ENCODE results near the gene NRXN3.
"Not testable (repeated sequence)": the region's sequence is repeated elsewhere in the genome, so short reads cannot be mapped to it uniquely, and the experiment has no call there.

The NRXN3 gene

DNA sequence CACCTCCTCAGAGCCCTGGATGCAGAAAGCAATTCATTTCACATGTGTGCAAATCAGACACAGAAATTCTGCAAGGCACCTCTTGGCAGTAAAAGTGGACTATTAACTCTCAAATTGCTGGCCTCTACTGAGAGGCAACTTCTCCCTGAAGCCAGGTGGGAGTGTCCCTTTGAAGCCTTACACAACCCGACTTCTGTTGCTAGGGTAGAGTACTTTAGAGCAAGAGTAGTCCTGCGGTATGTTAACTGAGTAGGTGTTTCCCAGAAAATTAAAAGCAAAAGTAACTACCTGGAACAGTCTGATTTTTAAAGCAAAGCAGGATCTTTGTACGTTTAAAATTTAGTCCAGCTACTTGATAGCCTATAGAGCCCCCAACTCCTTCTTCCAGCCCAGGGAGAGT lies 1557.7 kb downstream of the NRXN3 start:
- no peak for DNase-seq (ENCODE audit: low read depth in 2 of 2)

DNA sequence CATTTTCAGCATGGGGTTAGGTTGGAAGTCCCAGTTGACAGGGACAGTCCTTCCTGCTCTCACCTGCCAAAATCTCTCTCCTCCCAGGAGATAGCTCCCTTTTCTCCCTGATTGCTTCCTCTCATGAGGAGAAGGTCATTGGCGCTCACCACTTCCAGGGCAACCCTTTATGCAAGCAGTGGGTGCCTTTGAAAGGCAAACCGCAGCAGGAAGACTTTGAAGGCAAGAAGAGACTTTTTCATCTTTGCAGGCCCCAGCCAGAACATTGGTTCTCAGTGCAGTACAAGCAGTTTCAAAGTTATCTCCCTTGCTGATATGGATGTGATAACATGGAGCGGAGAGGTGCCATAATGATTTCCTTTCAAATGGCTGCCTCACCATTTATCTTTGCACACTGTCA lies 1558.2 kb downstream of the NRXN3 start:
- DNase-seq (ENCODE audit: low read depth in 2 of 2): no peak

DNA sequence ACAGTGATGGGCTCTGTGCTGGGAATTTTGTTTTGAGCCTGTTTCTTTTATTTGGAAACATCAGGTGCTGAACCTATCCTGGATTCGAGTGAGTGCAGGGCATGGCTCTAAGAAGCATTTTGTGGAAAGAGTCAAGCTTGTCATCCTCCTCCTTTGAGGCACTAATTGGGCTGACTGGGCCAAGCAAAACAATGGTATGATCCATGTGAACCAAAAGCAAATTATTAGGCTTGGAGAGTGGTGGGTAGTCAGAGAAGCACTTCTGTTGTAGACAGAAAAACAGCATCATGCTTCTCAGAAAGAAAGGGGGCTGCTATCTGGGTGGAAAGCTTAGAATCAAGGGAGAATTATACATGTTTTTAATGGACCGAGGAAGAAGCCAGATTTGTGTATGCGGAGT lies 1559.6 kb downstream of the NRXN3 start:
- DNase-seq (ENCODE audit: low read depth in 2 of 2): no peak

DNA sequence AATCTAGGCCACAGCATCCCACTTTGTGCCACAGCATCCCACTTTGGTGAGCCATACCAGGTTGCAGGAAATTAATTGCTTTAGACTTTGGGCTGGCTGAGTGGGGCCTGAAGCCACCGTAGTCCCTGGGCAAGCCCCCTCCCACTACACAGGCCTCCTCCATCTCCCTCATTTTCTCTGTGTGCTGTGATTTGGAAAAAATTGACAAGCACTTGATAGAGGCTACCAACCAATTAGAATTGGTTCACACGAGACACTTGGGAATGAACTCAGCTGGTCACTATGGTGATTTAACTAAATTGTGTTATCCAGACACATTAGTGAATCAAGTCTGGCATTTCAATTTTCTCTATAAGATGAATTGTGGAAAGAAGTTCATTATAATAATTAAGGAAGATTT lies 1560.0 kb downstream of the NRXN3 start:
- DNase-seq (ENCODE audit: low read depth in 2 of 2): no peak

DNA sequence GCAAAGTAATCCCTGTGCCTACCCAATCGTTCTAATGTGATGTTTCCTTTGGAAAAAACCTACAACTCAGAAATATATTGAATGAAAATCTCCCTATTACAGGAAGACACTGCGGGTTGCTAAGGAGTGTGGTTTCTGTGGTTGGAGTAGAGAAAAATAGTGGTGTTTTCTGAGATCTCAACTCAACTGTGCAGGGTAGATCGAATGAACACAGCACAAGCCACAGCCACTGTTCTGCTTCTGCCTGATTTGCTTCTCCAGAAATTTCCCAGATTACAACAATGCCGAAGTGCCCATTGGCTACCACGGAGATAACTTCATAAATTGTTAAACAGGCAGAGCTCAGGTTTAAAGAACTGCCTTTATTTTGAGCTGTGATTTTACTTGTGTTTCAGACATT lies 1560.8 kb downstream of the NRXN3 start:
- no peak for DNase-seq (ENCODE audit: low read depth in 2 of 2)

DNA sequence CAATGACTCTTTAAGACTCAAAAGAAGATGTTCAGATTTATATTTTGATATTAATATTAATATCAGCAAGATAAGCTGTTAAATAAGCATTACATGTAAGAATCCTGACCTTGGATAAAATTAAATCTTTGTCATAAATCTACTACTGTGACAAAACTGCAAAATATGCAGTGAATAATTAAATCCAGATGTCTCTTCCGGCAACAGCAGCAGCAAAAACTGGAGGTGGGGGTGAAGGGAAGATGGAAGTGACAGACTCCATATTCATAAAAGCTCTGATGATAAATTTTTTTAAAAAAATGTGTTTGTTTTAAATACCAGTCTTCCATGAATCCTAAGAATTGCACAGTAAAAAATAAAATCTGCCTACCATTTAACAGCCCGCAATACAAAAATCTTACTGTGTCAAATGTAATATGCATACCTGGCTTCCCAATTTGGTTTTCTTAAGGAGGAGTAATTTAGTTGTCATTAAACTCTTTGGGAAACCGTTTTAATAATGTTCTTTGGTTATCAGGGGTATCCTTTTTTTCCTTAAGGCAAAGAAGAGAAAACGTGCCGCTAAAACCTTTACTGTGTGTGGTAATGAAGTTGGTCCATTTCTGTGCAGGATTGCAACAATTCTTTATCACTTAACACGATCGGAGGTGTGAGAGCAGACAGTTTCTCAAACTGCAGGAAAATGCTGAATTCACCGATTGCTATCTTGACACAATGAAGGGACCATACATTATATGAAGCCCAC lies 1562.9 kb downstream of the NRXN3 start:
- no peak for DNase-seq (ENCODE audit: low read depth in 2 of 2)

DNA sequence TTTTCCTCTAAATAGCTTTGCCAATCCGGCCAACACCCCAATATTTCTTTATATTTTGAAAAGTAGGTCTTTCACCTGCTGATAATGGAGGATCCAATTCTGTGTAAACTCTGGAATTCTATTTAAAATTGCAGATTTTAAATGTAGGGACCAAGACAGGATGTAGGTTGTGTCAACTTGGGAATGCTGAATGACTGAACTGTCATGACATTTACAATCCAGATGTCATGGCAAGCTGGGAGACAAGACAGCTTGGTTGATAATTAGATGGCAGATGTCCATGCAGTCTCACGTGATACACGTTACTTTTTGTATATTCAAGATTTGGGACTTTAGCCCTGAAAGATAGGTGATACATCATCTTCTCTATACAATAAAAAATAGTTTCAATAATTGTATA lies 1564.0 kb downstream of the NRXN3 start:
- no peak for DNase-seq (ENCODE audit: low read depth in 2 of 2)

DNA sequence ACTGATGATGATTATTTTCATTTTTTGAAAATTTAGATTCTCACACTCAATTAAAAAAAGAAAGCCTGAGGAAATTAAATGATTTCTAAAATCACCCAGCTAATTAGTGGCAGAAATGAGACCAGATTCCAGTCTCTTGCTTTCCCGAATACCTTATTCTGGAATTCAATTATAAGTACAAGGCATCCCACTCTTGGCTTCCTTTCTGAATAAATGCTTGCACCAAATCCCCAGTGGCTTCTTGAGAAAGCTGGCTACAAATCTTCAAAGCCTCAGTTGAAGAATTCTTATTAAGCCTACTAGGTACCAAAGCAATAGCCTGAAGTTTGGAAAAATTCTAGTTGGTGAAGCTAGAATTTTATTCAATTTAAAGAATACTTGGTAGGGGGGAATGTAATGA lies 1564.5 kb downstream of the NRXN3 start:
- no peak for DNase-seq (ENCODE audit: low read depth in 2 of 2)

DNA sequence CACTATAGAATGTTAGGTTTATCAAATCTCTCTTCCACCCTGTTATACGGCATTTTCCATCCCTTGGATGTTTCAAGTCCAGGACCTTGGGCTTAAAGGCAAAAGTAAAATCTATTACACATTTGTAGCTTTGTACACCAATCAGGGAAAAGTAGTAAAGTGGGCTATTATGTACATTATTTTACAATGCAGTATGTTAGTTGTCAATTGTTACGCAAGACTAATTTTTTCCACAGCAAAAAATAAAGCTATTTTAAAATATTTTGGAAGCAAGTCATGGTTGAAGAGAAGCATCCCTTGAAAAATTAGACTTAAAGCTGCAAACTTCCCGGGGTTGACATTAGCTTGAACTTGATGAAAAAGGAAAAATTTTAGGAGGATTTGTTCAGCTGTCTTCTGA lies 1564.9 kb downstream of the NRXN3 start:
- DNase-seq (ENCODE audit: low read depth in 2 of 2): no peak

DNA sequence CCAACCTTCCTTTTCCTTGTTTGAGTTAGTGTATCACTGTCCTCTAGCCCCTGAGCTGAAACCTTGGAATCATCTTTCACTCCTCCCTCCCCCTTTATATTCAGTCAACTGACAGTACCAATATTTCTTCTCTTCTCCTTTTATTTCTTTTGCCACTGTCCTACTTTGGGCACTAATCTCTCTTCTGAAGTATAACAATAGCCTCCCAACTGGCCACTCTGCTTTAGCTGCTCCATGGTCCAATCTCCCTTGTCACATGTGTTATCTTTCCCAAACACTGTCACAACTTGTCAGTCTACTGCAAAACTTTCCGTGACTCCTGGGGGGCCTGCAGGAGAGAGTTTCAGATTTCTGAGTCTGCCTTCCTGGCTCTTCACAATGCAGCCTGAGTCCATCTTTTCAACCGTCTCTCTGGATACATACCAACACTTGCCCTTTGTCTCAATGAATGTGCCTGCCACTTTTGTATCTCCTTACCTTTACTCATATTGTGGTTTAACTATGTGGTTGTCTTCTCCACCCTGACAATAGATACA lies 1570.0 kb downstream of the NRXN3 start:
- DNase-seq (ENCODE audit: low read depth in 2 of 2): no peak

DNA sequence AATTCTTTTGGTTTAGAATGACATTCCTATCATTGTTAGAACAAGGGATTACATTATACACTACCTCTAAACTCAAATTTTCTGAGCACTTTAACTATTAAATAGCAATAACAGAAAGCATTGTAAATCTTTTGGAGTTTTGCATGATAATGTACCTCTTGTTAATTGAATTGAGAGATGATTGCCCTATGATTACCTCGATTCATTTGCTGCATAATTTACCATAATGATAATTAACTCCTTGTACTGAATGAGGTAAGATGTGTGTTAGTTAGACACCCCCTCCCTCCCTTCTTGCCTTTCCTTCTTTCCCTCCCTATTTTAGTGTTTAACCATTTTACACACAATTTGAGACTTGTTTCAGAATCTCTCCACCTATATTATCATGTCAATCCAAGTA lies 1572.0 kb downstream of the NRXN3 start:
- DNase-seq (ENCODE audit: low read depth in 2 of 2): no peak

DNA sequence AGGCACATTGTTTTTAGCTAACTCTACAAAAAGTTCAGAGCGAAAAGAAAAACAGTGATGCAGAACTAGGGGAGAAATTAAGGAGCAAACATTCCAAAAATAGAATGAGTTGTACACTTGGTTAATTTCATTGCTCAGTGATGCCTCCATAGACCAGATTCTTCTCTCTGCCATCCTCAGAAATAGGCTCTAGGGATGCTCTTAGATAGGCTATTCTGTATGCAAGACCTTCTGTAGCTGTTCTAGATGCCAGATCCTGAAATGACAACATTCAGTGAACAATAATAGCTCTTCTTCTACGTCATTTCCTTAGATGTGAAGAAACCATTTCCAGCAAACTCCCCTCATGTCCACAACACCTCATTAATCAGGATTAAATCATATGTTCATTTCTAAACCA lies 1574.9 kb downstream of the NRXN3 start:
- no peak for DNase-seq (ENCODE audit: low read depth in 2 of 2)

DNA sequence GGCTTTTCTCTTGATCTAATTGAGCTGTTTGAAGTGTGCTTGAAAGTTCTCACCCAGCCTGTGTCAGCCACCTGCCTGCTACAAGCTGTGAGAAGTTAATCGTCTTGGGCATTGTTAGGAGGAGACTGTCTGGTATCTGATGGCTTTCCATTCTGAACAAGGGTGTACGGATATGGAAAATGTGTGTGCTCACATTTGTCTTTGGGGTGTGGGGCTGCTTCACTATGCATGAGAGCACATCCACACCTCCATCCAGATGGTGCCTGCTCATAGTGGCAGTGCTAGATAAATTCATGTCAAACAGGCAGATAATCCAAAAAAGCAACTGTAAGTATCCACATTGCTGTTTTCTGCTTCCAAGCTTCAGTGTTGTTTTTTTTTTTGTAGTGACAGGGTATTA lies 1578.9 kb downstream of the NRXN3 start:
- no peak for DNase-seq (ENCODE audit: low read depth in 2 of 2)

DNA sequence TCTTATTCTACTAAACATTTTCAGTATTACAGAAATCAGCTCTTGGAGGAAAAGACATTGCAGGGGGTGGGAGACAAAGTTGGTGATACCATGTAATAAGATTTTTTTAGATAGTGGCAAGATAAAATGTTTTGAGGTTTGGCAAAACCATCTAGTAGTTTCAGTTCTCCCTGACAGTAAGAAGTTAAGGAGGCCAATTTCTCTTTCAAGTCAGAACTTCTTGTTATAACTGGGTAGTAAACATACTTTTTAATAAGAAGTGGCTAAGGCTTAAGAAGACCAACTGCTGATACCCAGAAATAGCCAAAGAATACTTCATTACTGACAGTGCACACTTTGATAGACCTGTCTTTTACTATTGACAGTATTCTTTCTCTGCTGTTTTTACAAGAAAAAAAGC lies 1588.8 kb downstream of the NRXN3 start:
- no peak for DNase-seq (ENCODE audit: low read depth in 2 of 2)

DNA sequence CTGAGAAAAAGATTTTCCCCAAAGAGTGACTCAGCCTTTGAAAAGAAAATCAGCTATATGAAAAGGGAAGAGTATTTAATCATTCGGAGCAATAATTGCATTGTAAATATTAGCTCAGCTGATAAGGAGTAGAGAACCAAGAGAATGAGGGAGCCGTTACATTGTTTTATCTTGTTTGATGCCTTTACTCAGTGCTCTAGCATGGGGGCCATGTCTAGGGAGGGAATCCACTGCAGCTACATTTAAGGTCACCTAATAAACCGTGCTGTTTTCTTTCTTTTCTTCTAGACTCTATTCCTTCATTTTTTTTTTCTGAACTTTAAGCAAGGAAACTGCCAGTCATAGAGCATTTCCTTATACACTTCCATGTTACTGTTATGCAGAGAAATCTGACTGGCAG lies 1594.2 kb downstream of the NRXN3 start:
- no peak for DNase-seq (ENCODE audit: low read depth in 2 of 2)

DNA sequence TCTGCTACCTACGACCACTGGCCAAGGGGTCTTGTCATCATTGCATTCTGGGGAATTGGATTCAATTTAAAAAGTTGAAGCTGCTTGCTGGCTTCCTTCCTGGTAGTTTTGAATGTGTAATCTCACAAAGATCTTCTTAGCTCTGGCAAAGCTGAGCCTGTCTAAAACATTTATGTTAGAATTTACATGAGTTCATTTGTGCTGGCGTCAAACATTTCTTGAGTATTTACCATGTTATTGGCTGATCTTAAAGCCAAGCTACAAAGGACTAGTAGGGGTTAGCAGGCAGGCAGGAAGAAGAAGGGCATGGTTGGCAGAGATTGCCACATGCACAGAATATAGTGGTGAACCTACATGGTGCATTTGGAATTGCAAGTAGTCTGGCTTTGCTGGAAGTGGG lies 1596.3 kb downstream of the NRXN3 start:
- no peak for DNase-seq (ENCODE audit: low read depth in 2 of 2)

DNA sequence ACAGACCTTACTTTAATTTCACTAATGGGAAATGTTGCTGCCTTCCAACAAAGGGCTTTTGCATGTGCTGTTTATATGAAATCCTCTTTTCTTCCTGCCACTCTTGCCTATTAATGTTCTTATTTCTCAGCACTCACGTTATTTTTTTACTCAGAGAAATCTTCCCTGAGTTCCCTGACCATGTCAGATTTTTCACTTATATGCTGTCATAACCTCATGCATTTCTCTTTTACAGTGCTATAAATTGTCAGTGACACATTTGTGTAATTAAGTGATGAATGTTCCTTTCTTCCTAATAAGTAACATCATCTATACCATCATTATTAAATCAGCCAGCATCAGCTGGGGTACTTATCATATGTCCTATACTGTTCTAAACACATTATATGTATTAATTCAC lies 1597.1 kb downstream of the NRXN3 start:
- DNase-seq (ENCODE audit: low read depth in 2 of 2): no peak

DNA sequence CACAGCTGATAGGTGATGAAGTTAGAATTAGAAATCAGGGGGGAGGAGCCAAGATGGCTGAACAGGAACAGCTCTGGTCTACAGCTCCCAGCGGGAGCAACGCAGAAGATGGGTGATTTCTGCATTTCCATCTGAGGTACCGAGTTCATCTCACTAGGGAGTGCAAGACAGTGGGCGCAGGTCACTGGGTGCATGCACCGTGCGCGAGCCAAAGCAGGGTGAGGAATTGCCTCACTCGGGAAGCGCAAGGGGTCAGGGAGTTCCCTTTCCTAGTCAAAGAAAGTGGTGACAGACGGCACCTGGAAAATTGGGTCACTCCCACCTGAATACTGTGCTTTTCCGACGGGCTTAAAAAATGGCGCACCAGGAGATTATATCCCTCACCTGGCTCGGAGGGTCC lies 1597.5 kb downstream of the NRXN3 start:
- not testable (repeated sequence) for DNase-seq (ENCODE audit: low read depth in 2 of 2)

DNA sequence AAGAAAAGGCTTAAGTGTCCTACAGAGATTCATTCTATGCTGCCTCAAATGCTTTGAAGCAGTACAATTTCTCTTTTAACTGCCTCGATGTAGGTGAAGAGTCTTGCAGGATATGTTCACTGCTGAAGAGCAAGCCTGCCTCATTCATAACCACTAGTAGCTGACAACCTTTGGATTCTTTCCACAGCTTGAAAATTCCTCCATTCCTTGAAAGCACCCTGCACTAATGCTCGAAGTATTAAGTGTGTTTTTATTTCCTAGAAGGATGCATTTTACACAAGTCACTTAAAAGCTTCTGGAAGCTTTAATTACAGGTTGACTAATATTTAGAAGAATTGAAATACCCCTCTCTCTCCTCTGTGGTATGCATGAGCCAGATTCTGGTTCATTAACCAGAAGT lies 1611.7 kb downstream of the NRXN3 start:
- no peak for DNase-seq (ENCODE audit: low read depth in 2 of 2)

DNA sequence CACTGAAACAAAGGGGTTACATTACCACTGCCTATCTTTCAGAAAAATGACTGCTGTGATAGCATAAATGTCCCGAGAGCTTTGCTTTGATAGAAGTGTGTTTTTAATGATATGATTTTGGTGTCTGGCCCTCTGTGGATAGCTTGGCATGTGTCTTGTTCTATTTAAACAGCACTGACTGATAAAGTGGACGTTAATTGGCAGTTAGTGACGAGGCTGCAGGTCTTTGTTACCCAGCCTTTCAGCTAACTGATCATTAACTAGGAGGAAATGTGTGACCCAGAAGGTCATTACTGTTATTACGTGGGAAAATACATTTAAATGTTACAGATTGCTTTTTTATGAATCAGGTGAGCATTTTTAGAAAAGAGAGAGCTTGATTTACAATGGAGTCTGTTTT lies 1612.9 kb downstream of the NRXN3 start:
- DNase-seq (ENCODE audit: low read depth in 2 of 2): no peak

DNA sequence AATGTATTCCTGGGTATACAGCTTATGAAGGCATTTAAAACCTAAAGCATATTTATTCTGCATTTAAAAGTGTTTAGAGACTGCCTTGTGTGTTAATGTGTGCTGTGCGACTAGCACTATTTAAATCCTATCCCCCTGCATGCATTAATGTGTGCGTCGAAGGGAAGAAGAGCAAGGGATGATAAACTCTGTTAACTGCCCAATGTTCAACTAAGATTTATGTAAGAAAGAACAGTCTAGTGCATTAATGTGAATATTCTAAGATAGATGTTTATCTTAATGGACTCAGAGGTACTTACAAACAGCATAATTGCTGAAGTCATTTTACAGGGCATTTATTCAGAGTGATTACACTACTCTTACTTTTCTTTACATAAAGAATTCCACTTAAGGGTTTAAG lies 1616.3 kb downstream of the NRXN3 start:
- no peak for DNase-seq (ENCODE audit: low read depth in 2 of 2)

DNA sequence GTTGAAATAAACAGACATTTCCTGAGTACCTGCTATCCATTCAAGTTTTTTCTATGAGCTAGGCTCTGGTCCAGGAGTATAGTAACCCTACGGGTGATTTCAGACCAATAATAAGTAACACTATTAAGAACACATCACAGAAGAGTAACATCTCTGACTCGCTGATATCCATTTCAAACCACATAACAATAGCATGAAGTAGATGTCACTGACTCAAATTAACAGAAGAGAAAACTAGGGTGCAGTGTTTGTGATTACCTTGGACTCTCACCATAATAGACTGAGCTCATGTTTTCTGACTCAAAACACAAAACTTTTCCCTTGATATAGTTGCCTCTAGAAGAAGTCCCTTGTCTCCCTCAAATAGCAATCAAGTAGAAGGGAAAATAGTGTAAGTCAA lies 1618.2 kb downstream of the NRXN3 start:
- DNase-seq (ENCODE audit: low read depth in 2 of 2): no peak

DNA sequence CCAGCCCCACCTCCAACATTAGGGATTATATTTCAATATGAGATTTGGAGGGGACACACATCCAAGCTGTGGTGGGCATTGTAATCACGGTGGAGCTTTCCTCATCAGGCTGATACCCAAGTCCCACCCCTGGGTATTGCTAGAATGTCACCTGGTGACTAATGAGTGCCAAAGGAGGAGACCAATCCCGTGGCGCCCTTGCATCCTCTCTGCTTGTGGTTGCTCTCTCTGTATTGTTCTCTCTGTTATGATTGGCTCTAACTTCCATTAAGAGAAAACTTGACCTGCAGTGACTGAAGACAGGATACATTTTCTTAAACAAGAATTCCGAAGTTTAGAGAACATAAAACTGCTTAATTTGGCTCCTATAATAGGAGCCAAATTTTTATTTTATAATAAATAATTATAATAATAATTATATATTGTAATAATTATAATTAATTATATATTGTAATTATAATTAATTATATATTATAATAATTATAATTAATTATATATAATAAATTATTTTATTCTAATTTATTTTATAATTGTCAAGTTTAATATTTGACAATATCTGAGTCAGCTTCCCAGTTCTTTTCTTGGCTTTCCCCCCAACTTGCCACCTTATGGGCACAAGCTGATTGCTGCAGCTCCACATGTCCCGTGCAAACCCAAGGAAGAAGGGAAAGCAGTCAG lies 1621.0 kb downstream of the NRXN3 start:
- no peak for DNase-seq (ENCODE audit: low read depth in 2 of 2)

DNA sequence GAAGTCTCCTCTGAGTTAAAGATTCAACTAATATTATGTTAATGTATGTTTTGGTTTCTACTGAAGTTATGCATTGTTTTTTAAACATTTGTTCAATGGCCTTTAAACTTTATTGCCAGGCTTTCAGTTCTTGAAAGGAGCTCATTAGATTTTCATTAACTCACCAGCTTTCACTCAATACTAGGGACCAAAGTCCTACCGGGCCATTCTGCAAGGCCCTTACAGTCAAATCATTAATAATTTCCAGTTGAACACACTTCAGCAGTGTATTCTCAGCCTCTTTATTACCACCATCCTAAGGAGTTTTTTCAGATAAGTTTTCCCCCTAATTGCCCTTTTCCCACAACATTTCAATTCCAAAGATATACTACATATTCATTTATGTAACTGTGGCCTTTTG lies 1631.9 kb downstream of the NRXN3 start:
- DNase-seq (ENCODE audit: low read depth in 2 of 2): no peak
